ENCODE results near the gene CAMK2D. TPM values are rescaled to one million over a fixed set of nuclear protein-coding genes. Genes with fewer than 3 reads are reported as not detected.
A peak's percentile ranks its signal among the peaks of the same experiment; 100 is the strongest.

The CAMK2D gene
- total RNA-seq, 4 donors from 2014 or later: 45.9 to 67.1 (median 56.2) TPM

DNA sequence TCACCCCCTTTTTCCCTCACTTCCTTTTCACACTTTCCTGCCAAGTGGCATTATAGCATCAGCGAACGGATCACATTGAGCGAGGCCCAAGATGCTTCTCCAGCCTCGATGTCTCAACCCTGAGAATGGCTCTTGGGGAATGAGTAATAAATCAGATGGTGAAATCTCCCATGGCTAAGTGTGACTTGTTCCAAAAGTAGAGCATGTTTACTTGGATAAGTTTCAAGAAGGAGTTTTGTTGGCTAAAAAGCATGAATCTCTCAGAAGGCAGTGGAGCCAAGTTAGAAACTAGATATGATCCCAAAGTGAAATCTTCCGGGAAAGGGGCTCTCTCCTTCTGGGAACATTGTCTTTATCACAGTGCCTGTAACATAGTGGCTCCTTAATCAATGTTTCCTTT lies 316.3 kb downstream of the CAMK2D start:
- Histone ChIP-seq H3K4me1 (peaks cover 4 to 64% (median 11%) of the 10 kb centered on the region in 3 donors), H3K9me3 (no peaks in the 10 kb centered on the region), H3K36me3 (no peaks in the 10 kb centered on the region), H3K27me3 (no peaks in the 10 kb centered on the region), H3K27ac (peak overlapping the region; percentile 22 to 75 (median 42)), H3K4me3 (no peak overlapping the region)
- peak; percentile 93 for ATAC-seq
- 7 to 33% methylated on average over 5 of the region's 5 CpGs for WGBS, 2 donors (ENCODE audit: low coverage in 1 of 2)
- TF ChIP-seq POLR2AphosphoS5 (IDR thresholded peaks at IDR 0.05) (peak; percentile 96), EP300 (IDR thresholded peaks at IDR 0.05) (no peak)

DNA sequence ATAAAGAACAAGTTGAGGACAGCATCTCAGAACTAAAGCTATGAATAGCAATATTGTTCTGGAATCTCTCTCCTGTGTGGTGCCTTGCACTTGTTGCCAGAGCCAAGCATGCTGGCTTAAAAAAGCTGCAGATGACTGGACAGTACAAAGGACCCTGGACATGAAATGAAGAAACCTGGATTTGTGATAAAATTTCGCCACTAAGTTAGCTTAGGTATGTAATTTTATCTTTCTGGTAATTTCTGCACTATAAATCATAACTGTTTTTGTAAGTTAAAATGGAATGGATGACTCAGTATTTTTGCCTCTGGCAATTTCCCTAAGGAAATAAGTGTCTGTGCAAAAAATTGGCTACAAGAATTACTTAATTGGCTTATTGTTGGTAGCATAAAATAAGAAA lies 317.2 kb downstream of the CAMK2D start:
- Histone ChIP-seq H3K4me1 (peaks cover 4 to 56% (median 11%) of the 10 kb centered on the region in 3 donors), H3K27me3 (no peaks in the 10 kb centered on the region), H3K9me3 (no peaks in the 10 kb centered on the region), H3K36me3 (no peaks in the 10 kb centered on the region), H3K27ac (peak overlapping the region; percentile 22 to 75 (median 44)), H3K4me3 (no peak overlapping the region)
- TF ChIP-seq POLR2AphosphoS5 (IDR thresholded peaks at IDR 0.05): peak; percentile 49
- TF ChIP-seq, protein P1, sequence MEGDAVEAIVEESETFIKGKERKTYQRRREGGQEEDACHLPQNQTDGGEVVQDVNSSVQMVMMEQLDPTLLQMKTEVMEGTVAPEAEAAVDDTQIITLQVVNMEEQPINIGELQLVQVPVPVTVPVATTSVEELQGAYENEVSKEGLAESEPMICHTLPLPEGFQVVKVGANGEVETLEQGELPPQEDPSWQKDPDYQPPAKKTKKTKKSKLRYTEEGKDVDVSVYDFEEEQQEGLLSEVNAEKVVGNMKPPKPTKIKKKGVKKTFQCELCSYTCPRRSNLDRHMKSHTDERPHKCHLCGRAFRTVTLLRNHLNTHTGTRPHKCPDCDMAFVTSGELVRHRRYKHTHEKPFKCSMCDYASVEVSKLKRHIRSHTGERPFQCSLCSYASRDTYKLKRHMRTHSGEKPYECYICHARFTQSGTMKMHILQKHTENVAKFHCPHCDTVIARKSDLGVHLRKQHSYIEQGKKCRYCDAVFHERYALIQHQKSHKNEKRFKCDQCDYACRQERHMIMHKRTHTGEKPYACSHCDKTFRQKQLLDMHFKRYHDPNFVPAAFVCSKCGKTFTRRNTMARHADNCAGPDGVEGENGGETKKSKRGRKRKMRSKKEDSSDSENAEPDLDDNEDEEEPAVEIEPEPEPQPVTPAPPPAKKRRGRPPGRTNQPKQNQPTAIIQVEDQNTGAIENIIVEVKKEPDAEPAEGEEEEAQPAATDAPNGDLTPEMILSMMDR (IDR thresholded peaks at IDR 0.05): no peak
- peak; percentile 29 for ATAC-seq
- WGBS, 2 donors (ENCODE audit: low coverage in 1 of 2): 13 to 22% methylated on average over 1 of the region's 1 CpG

DNA sequence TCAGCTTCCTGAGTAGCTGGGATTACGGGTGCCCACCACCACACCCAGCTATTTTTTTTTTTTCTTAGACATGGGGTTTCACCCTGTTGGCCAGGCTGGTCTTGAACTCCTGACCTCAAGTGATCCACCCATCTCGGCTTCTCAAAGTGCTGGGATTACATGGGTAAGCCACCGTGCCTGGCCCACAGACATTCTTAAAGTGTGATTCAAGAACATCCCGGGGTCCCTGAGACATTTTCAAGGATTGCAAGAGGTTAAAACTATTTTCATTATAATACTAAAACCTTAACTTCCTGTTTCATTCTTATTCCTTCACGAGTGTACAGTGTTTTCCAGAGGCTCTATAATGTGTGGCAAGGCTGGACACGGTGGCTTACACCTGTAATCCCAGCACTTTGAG lies 318.7 kb downstream of the CAMK2D start:
- Histone ChIP-seq H3K27me3 (no peaks in the 10 kb centered on the region), H3K4me3 (no peak overlapping the region), H3K9me3 (no peaks in the 10 kb centered on the region), H3K36me3 (no peaks in the 10 kb centered on the region), H3K4me1 (peaks cover 4 to 43% (median 11%) of the 10 kb centered on the region in 3 donors), H3K27ac (no peak overlapping the region)
- TF ChIP-seq EP300 (IDR thresholded peaks at IDR 0.05): no peak
- TF ChIP-seq POLR2A (IDR thresholded peaks at IDR 0.05): no peak
- TF ChIP-seq, protein P1 (IDR thresholded peaks at IDR 0.05): no peak
- no peak for TF ChIP-seq POLR2AphosphoS5 (IDR thresholded peaks at IDR 0.05)
- WGBS, 2 donors (ENCODE audit: low coverage in 1 of 2): 80 to 82% methylated on average over 5 to 6 of the region's 6 CpGs
- ATAC-seq: no peak

DNA sequence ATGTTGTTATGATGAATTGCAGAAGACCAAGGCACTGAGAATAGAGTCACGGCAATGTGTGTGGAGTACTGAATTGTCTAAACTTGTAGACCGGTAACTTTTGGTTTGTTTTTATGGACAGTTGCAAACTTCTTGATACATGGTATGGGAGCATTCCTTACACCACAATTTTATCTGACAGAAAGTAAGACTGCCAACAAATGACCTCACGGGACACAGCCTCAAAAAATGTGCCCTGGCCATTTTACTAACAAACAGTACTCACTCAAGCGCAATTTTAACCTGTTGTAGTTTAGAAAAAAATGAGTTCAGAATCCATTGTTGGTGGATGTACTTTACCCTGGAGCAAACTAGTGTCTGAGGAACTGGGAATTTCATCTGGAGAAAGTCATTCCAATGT lies 321.2 kb downstream of the CAMK2D start:
- Histone ChIP-seq H3K4me1 (peaks cover 14 to 45% (median 18%) of the 10 kb centered on the region in 3 donors), H3K27me3 (no peaks in the 10 kb centered on the region)

DNA sequence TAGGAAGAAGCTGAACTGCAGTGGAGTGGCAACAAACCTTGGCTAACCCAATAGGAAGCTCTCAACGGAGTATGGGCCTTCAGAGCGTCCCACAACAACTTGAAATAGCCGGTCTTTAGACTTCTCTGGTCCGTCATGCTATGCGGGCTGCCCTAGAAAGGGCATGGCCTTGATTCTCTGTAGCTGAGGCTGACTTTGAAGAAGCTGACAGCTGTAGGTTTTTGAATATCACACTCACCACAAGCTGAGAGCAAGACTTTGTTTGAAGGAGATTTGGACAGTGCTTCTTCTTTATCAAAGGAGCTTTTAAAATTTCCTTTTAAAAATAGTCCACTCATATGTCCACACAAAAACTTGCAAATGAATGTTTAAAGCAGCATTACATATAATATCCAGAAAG lies 322.9 kb downstream of the CAMK2D start:
- TF ChIP-seq POLR2AphosphoS5 (IDR thresholded peaks at IDR 0.05) (no peak), EP300 (IDR thresholded peaks at IDR 0.05) (no peak), POLR2A (IDR thresholded peaks at IDR 0.05) (no peak)
- TF ChIP-seq, protein P1 (IDR thresholded peaks at IDR 0.05): no peak
- Histone ChIP-seq H3K27me3 (no peaks in the 10 kb centered on the region), H3K9me3 (no peaks in the 10 kb centered on the region), H3K4me1 (peaks cover 7 to 34% (median 14%) of the 10 kb centered on the region in 3 donors), H3K36me3 (no peaks in the 10 kb centered on the region), H3K27ac (no peak overlapping the region), H3K4me3 (no peak overlapping the region)
- ATAC-seq: no peak
- WGBS, 2 donors (ENCODE audit: low coverage in 1 of 2): 98% methylated on average over 5 of the region's 5 CpGs

More for the DNA sequence above, 321.2 kb downstream of the CAMK2D start:
- 83% methylated on average over 3 to 4 of the region's 4 CpGs for WGBS, 2 donors (ENCODE audit: low coverage in 1 of 2)
- Histone ChIP-seq H3K36me3 (no peaks in the 10 kb centered on the region), H3K9me3 (no peaks in the 10 kb centered on the region), H3K4me3 (no peak overlapping the region), H3K27ac (no peak overlapping the region)
- TF ChIP-seq POLR2A (IDR thresholded peaks at IDR 0.05) (no peak), POLR2AphosphoS5 (IDR thresholded peaks at IDR 0.05) (no peak), EP300 (IDR thresholded peaks at IDR 0.05) (no peak)
- TF ChIP-seq, protein P1 (IDR thresholded peaks at IDR 0.05): no peak
- ATAC-seq: no peak
